CD14-positive monocyte (primary cell): ENCODE measurements around the gene IGF2. TPM values are rescaled to one million over a fixed set of nuclear protein-coding genes. Genes with fewer than 3 reads are reported as not detected.

Experiments
- DNase-seq, 3 donors: peaks; one replicate each; pipeline ENCODE4 v3.0.0-alpha.2; 2011 to 2022
- H2AFZ ChIP-seq: 2 replicates; pipeline ENCODE4 v1.6.0; 2012; ENCODE audit warnings: mild to moderate bottlenecking, low read depth, low read length, inconsistent platforms; ENCODE audit not compliant: insufficient read depth, poor library complexity, severe bottlenecking
- H3K27ac ChIP-seq, 2 donors: 1 replicate in 1 of 2; 2 replicates in 1 of 2; pipeline ENCODE4 v1.5.1; 2012 to 2013; ENCODE audit warnings: low read length in 2 of 2, control low read depth in 1 of 2, inconsistent platforms in 1 of 2, low read depth in 1 of 2, mild to moderate bottlenecking in 1 of 2
- H3K27me3 ChIP-seq, 2 donors: one replicate each; pipeline versions ENCODE4 v1.6.0 to v1.6.1; 2011 to 2013; ENCODE audit warnings: low read length in 2 of 2; ENCODE audit not compliant: control insufficient read depth in 2 of 2, insufficient read depth in 2 of 2
- H3K36me3 ChIP-seq, 2 donors: replicated peaks in 1 of 2; 1 replicate in 1 of 2; 2 replicates in 1 of 2; pipeline versions ENCODE4 v1.5.1 to v1.6.1; 2012 to 2013; ENCODE audit warnings: low read length in 2 of 2, control low read depth in 1 of 2, inconsistent platforms in 1 of 2, mild to moderate bottlenecking in 1 of 2; ENCODE audit not compliant: insufficient read depth in 2 of 2, control insufficient read depth in 1 of 2
- H3K4me1 ChIP-seq, 2 donors: 1 replicate in 1 of 2; 2 replicates in 1 of 2; pipeline versions ENCODE4 v1.5.1 to v1.6.1; 2012 to 2013; ENCODE audit warnings: low read length in 2 of 2, control low read depth in 1 of 2, inconsistent platforms in 1 of 2, mild to moderate bottlenecking in 1 of 2, moderate library complexity in 1 of 2; ENCODE audit not compliant: insufficient read depth in 2 of 2, control insufficient read depth in 1 of 2
- H3K4me2 ChIP-seq: replicated peaks from 2 replicates; pipeline ENCODE3; 2012; ENCODE audit warnings: low read length, moderate library complexity, mild to moderate bottlenecking; ENCODE audit not compliant: poor library complexity, severe bottlenecking; ENCODE audit errors: extremely low read depth
- H3K4me3 ChIP-seq, 3 experiments: fragments of 200-600 bp in 1 of 3; sonication (generic) in 1 of 3; replicated peaks in 1 of 3; 1 replicate in 2 of 3; 2 replicates in 1 of 3; pipeline ENCODE4 v1.5.1; 2011 to 2013; ENCODE audit warnings: low read length in 3 of 3, mild to moderate bottlenecking in 3 of 3, control low read depth in 2 of 3, low read depth in 2 of 3, inconsistent platforms in 1 of 3, moderate library complexity in 1 of 3
- H3K79me2 ChIP-seq: 2 replicates; pipeline ENCODE4 v1.6.0; 2012; ENCODE audit warnings: mild to moderate bottlenecking, control low read depth, inconsistent platforms, low read length, moderate library complexity; ENCODE audit not compliant: insufficient read depth
- H3K9ac ChIP-seq: 2 replicates; pipeline ENCODE4 v1.6.0; 2017; ENCODE audit warnings: low read length, mild to moderate bottlenecking; ENCODE audit not compliant: insufficient read depth, poor library complexity, severe bottlenecking
- H3K9me3 ChIP-seq, 2 donors: replicated peaks in 1 of 2; 1 replicate in 1 of 2; 2 replicates in 1 of 2; pipeline versions ENCODE4 v1.5.1 to v1.6.1; 2012 to 2013; ENCODE audit warnings: low read length in 2 of 2, control low read depth in 1 of 2; ENCODE audit not compliant: control insufficient read depth in 1 of 2, insufficient read depth in 1 of 2
- H4K20me1 ChIP-seq: 2 replicates; pipeline ENCODE4 v1.6.0; 2012; ENCODE audit warnings: mild to moderate bottlenecking, low read length, control low read depth, moderate library complexity; ENCODE audit not compliant: insufficient read depth
- H3K27ac Mint-ChIP-seq, 7 donors: one replicate each; pipeline ENCODE4 v1.8.0; 2020; ENCODE audit warnings: mild to moderate bottlenecking in 7 of 7, mixed read lengths in 7 of 7, moderate library complexity in 6 of 7, inconsistent platforms in 2 of 7
- H3K27me3 Mint-ChIP-seq, 3 donors: one replicate each; pipeline ENCODE4 v1.8.0; 2021 to 2022; ENCODE audit warnings: low read depth in 3 of 3, mild to moderate bottlenecking in 3 of 3, mixed read lengths in 3 of 3, moderate library complexity in 3 of 3, inconsistent platforms in 1 of 3
- H3K36me3 Mint-ChIP-seq, 2 donors: one replicate each; pipeline ENCODE4 v1.8.0; 2020; ENCODE audit warnings: mixed read lengths in 2 of 2, inconsistent platforms in 1 of 2, mild to moderate bottlenecking in 1 of 2
- H3K4me1 Mint-ChIP-seq: one replicate; pipeline ENCODE4 v1.8.0; 2020; ENCODE audit warnings: mild to moderate bottlenecking, mixed read lengths
- H3K4me3 Mint-ChIP-seq, 2 donors: one replicate each; pipeline ENCODE4 v1.8.0; 2020; ENCODE audit warnings: mild to moderate bottlenecking in 2 of 2, mixed read lengths in 2 of 2, moderate library complexity in 1 of 2
- H3K9me3 Mint-ChIP-seq, 7 donors: one replicate each; pipeline ENCODE4 v1.8.0; 2020 to 2022; ENCODE audit warnings: mixed read lengths in 7 of 7, mild to moderate bottlenecking in 6 of 7, moderate library complexity in 6 of 7, inconsistent platforms in 2 of 7
- CTCF ChIP-seq: fragments of 200-600 bp; IDR thresholded peaks from one replicate; pipeline ENCODE4 v1.8.0; 2022; ENCODE audit warnings: antibody characterized with exemption, mild to moderate bottlenecking
- WGBS: methylation state at CpG from one replicate; pipeline ENCODE4 v1.1.5; 2013; ENCODE audit warnings: missing lambda C conversion rate; ENCODE audit not compliant: insufficient coverage; 5-methylcytosine and 5-hydroxymethylcytosine counted together
- intact Hi-C, 2 donors: fragments of 100-400 bp; cut with micrococcal nuclease; formaldehyde crosslinking; loops; one replicate each; pipeline versions ENCODE4 v1.15.0 to v1.15.1; 2023
- polyA plus RNA-seq, 3 donors: library from polyadenylated mRNA; depleted of rRNA in 1 of 3; unstranded in 2 of 3; stranded (reverse) in 1 of 3; fragments of 300-500 nt in 2 of 3; fragments of >200 nt in 1 of 3; fragmentation: Illumina TruSeq in 2 of 3; gene quantifications; 1 replicate in 2 of 3; 2 replicates in 1 of 3; pipeline ENCODE4 v1.2.3, GENCODE V29; 2012 to 2021

IGF2 gene
- polyA plus RNA-seq, 3 donors = not detected

GRCh38 chr11:2182075-2182474 is 42.9 kb upstream of the IGF2 start:
- Mint-ChIP-seq H3K4me1 (no peaks in the 10 kb centered on the region), H3K9me3 (peaks cover 0 to 3% (median 0%) of the 10 kb centered on the region in 7 donors), H3K27me3 (peaks cover 12 to 17% (median 13%) of the 10 kb centered on the region in 3 donors), H3K36me3 (no peaks in the 10 kb centered on the region), H3K27ac (no peak overlapping the region), H3K4me3 (no peak overlapping the region)
- Histone ChIP-seq H3K4me1 (peaks cover 0 to 5% of the 10 kb centered on the region in 2 donors), H3K9ac (no peak overlapping the region), H3K27ac (no peak overlapping the region), H3K4me3 (no peak overlapping the region), H3K9me3 (no peaks in the 10 kb centered on the region), H4K20me1 (no peaks in the 10 kb centered on the region), H3K27me3 (peaks cover 0 to 10% of the 10 kb centered on the region in 2 donors), H3K79me2 (no peaks in the 10 kb centered on the region), H3K4me2 (no peak overlapping the region), H2AFZ (no peak overlapping the region), H3K36me3 (no peaks in the 10 kb centered on the region)
- intact Hi-C loops = no loop called here
- 97% methylated on average over 16 of the region's 18 CpGs for WGBS
- TF ChIP-seq CTCF = no peak
- DNase-seq = no peak

- no peak overlapping the region for H3K27ac Mint-ChIP-seq
- peaks cover 0 to 5% (median 0%) of the 10 kb centered on the region in 7 donors for H3K9me3 Mint-ChIP-seq
- H4K20me1 ChIP-seq = no peaks in the 10 kb centered on the region
- H3K36me3 ChIP-seq = no peaks in the 10 kb centered on the region
- no peak overlapping the region for H3K4me3 ChIP-seq
- H3K4me1 ChIP-seq = no peaks in the 10 kb centered on the region
- H3K4me2 ChIP-seq = no peak overlapping the region
- H2AFZ ChIP-seq = no peak overlapping the region
- no peak overlapping the region for H3K9ac ChIP-seq
- H3K27me3 Mint-ChIP-seq = peaks cover 7 to 17% (median 13%) of the 10 kb centered on the region in 3 donors
- no peaks in the 10 kb centered on the region for H3K36me3 Mint-ChIP-seq
- H3K27ac ChIP-seq = no peak overlapping the region
- no peak for TF ChIP-seq CTCF
- H3K27me3 ChIP-seq = peaks cover 0 to 10% of the 10 kb centered on the region in 2 donors
- intact Hi-C loops = no loop called here
- WGBS = 92% methylated on average over 6 of the region's 11 CpGs
- DNase-seq = no peak
- H3K4me3 Mint-ChIP-seq = no peak overlapping the region
- H3K79me2 ChIP-seq = no peaks in the 10 kb centered on the region
- H3K4me1 Mint-ChIP-seq = no peaks in the 10 kb centered on the region
- H3K9me3 ChIP-seq = no peaks in the 10 kb centered on the region
These were observed 41.7 kb upstream of the IGF2 start for GRCh38 chr11:2180789-2181370.
